Measurements from ENCODE around the gene TMEM44.
A peak's percentile ranks its signal among the peaks of the same experiment; 100 is the strongest.

The TMEM44 gene

DNA sequence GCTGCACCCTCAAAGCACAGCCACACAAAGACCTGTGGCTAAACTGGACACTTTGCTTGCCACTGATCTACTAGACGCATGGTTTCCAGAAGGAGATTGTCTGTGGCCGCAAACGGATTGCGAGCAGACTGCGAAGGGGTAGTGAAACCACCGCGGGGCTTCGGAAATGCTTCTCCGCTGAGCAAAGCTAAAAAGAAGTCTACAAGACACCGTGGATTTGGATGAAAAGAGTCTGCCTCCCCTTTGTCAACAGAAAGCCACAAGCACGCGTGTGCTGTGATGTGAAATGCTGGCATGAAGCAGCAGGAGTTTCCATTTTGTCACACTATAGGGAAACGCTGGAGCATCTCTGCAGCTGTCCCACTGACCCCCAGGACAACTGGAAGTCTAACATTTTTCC is 63.0 kb downstream of the TMEM44 start:
- H3K9ac ChIP-seq (ENCODE audit: low read length) = no peak overlapping the region
- H3K4me3 ChIP-seq (ENCODE audit: low read length) = no peak overlapping the region
- H3K36me3 ChIP-seq (ENCODE audit: control insufficient read depth, insufficient read depth, low read length) = no peaks in the 10 kb centered on the region
- H3K4me1 ChIP-seq (ENCODE audit: control insufficient read depth, insufficient read depth, low read length) = no peaks in the 10 kb centered on the region
- no peaks in the 10 kb centered on the region for H3K27me3 ChIP-seq (ENCODE audit: control insufficient read depth, insufficient read depth, low read length)
- H3K27ac ChIP-seq (ENCODE audit: low read depth, low read length) = no peak overlapping the region

DNA sequence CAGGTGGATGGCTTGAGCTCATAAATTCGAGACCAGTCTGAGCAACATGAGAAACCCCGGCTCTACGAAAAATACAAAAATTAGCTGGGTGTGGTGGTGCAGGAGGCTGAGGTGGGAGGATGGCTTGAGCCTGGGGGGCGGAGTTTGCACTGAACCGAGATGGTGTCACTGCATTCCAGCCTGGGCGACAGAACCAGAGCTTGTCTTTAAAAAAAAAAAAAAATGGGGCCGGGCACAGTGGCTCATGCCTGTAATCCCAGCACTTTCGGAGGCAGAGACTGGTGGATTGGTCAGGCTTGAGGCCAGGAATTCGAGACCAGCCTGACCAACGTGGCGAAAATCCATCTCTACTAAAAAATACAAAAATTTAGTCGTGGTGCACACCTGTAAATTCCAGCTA is 64.0 kb downstream of the TMEM44 start:
- H3K4me3 ChIP-seq (ENCODE audit: low read length) = no peak overlapping the region
- H3K27ac ChIP-seq (ENCODE audit: low read depth, low read length) = no peak overlapping the region
- H3K4me1 ChIP-seq (ENCODE audit: control insufficient read depth, insufficient read depth, low read length) = no peaks in the 10 kb centered on the region
- no peaks in the 10 kb centered on the region for H3K36me3 ChIP-seq (ENCODE audit: control insufficient read depth, insufficient read depth, low read length)
- no peaks in the 10 kb centered on the region for H3K27me3 ChIP-seq (ENCODE audit: control insufficient read depth, insufficient read depth, low read length)
- no peak overlapping the region for H3K9ac ChIP-seq (ENCODE audit: low read length)

DNA sequence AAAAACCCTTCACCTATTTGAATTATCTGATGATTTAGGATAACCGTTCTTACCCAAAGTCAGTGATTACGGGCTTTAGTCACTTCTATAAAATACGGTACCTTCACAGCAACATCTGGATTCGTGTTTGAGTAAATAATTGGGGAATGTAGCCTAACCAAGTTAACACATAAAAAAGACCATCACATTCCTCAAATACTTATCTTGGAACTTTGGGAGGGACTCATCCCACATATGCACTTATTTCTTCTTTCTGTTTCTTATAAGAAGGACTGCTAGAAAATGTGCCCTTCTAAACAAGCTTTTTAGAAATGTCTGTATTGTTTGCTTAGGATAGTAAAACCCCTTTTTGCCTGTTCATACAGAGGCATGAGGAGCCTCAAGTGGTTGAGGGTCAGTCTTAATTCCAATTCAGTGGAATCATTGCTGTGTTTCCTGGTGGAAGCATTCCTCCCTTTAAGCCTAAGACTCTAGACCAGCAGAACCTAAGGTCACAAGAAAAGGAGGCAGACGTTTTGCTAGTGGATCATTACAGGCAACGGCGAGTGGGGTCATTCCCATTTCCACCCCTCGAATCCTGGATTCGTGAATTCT is 67.5 kb downstream of the TMEM44 start:
- H3K9ac ChIP-seq (ENCODE audit: low read length) = no peak overlapping the region
- no peaks in the 10 kb centered on the region for H3K36me3 ChIP-seq (ENCODE audit: control insufficient read depth, insufficient read depth, low read length)
- H3K27ac ChIP-seq (ENCODE audit: low read depth, low read length) = no peak overlapping the region
- no peak overlapping the region for H3K4me3 ChIP-seq (ENCODE audit: low read length)
- no peaks in the 10 kb centered on the region for H3K27me3 ChIP-seq (ENCODE audit: control insufficient read depth, insufficient read depth, low read length)
- H3K4me1 ChIP-seq (ENCODE audit: control insufficient read depth, insufficient read depth, low read length) = no peaks in the 10 kb centered on the region

DNA sequence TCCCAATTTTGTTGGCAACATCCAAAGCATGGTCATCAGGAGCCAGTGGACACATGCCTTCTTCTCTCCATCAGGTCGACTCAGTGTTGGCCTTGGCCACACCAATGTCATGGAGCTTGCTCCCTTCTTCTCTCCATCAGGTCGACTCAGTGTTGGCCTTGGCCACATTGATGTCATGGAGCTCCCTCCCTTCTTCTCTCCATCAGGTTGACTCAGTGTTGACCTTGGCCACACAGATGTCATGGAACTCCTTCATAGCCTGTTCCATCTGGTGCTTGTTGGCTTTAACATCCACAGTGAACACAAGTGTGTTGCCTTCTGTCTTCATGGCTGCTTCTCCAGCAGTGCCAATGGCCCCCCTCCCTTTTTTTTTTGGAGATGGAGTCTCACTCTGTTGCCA is 70.2 kb downstream of the TMEM44 start:
- Histone ChIP-seq H3K36me3 (ENCODE audit: control insufficient read depth, insufficient read depth, low read length) (no peaks in the 10 kb centered on the region), H3K27me3 (ENCODE audit: control insufficient read depth, insufficient read depth, low read length) (no peaks in the 10 kb centered on the region), H3K27ac (ENCODE audit: low read depth, low read length) (no peak overlapping the region), H3K4me3 (ENCODE audit: low read length) (no peak overlapping the region), H3K4me1 (ENCODE audit: control insufficient read depth, insufficient read depth, low read length) (no peaks in the 10 kb centered on the region), H3K9ac (ENCODE audit: low read length) (no peak overlapping the region)

DNA sequence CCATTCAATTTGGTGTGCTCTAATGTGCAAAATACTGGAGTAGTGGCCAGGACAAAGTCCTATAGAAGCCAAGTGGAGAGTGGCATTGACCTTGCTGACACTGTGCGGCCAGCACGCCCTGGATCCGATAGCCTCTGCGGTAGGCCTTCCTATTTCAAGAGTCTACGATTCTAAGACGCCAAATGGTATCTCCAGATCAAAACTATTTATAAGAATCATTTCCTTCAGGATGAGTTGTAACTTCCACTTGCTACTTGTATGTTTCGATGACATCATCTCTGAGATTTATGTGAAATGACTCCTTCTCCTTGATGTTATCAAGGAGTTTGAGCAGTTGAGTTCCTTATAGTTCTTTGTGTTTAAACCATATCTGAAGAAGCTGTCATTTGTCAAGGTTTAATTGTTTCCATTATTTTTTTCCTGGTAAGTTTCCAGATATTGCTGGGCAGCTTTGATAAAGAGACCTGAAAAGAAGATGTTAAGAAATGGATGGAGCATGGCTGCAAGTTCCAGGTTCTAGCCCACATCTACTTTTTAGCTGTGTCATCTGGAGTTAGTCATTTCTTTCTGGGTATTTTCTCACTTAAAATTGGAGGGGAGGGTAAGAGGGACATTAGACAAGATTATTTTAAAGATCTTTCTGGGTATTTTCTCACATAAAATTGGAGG is 71.8 kb downstream of the TMEM44 start:
- Histone ChIP-seq H3K4me3 (ENCODE audit: low read length) (no peak overlapping the region), H3K36me3 (ENCODE audit: control insufficient read depth, insufficient read depth, low read length) (no peaks in the 10 kb centered on the region), H3K9ac (ENCODE audit: low read length) (no peak overlapping the region), H3K27me3 (ENCODE audit: control insufficient read depth, insufficient read depth, low read length) (no peaks in the 10 kb centered on the region), H3K27ac (ENCODE audit: low read depth, low read length) (no peak overlapping the region), H3K4me1 (ENCODE audit: control insufficient read depth, insufficient read depth, low read length) (no peaks in the 10 kb centered on the region)

DNA sequence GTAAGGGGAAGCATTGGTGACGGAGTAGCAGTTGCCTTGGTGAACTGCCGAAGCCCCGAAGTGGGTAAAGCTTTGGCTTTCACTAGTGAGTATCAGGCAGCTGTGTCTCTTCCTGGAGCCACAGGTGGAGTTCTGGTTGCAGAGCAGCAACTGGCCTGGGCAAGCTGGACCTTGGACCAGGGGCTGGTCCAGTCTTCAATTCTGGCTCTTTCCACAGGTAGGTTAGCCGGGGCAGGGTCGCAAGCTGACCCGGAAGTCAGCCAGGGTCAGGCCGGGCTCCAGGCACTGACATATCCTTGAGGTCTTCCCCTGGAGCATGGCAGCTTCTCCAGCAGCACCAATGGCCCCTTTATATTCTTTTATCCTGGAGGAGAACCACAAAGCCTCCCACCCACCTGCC is 73.2 kb downstream of the TMEM44 start:
- H3K9ac ChIP-seq (ENCODE audit: low read length) = no peak overlapping the region
- no peaks in the 10 kb centered on the region for H3K4me1 ChIP-seq (ENCODE audit: control insufficient read depth, insufficient read depth, low read length)
- H3K4me3 ChIP-seq (ENCODE audit: low read length) = no peak overlapping the region
- H3K27ac ChIP-seq (ENCODE audit: low read depth, low read length) = no peak overlapping the region
- no peaks in the 10 kb centered on the region for H3K36me3 ChIP-seq (ENCODE audit: control insufficient read depth, insufficient read depth, low read length)
- no peaks in the 10 kb centered on the region for H3K27me3 ChIP-seq (ENCODE audit: control insufficient read depth, insufficient read depth, low read length)

DNA sequence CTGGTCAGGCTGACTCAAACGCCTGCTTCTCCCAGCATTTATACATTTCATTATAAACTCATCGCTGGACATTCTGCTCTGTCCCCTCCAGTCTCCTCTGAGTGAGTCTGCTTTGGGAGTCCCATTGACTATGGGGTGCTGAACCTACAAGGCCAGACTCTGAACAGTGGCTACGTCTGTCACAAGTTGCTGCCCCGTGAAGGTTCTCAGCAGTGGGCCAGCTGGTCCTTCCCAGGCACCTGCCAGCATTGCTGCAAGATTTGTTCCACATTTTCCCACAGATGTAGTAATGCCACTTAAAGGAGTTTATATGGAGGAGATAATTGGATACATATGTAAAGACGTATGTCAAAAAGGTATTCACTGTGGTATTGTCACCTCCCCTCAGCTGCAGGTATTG is 73.7 kb downstream of the TMEM44 start:
- H3K9ac ChIP-seq (ENCODE audit: low read length) = no peak overlapping the region
- H3K4me3 ChIP-seq (ENCODE audit: low read length) = no peak overlapping the region
- H3K27ac ChIP-seq (ENCODE audit: low read depth, low read length) = no peak overlapping the region
- H3K4me1 ChIP-seq (ENCODE audit: control insufficient read depth, insufficient read depth, low read length) = no peaks in the 10 kb centered on the region
- H3K27me3 ChIP-seq (ENCODE audit: control insufficient read depth, insufficient read depth, low read length) = no peaks in the 10 kb centered on the region
- no peaks in the 10 kb centered on the region for H3K36me3 ChIP-seq (ENCODE audit: control insufficient read depth, insufficient read depth, low read length)

DNA sequence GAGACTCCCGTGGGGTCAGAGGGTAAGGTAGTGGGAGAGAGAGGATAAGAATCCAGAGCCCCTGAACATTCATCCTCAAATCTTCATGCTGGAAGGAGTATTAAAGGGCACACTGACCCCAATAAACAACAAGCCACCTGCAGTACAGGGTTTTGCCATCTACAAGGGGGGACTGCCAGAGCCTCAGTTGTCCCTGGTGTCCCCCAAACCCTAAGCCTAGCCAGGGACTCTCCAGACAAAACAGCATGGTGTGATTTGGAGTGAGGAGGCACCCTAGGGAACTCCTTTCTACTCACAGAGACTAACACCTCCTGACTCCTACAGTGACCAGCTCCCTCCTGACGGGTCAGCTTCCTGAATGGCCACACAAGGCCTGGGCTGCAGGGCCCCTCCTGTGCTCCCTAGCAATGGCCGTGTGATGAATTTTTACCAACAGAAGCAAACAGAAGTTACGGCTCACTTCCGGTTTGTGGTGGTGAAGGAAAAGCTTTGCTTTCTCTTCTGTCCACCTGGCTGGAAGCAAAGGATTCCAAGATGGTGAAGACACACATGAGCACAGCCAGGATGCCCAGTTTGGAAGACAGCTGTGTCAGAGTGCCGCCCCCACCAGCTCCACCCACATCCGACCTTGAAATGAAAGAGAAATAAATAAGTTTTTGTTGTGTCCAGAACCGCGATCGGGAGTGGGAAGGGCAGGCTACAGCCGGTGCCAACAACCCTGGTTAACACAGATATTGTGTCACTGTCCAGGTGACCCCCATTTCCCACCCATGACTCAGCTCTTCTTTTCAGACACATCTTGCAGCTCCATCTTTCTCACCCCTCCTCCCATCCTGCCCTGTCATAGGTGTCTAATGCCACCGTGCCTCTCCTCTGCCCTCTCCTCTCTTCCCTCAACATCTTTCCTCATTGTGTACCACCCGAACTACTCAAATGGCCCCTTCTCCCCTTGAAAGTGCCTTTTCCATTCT is 76.8 kb downstream of the TMEM44 start:
- Histone ChIP-seq H3K4me3 (ENCODE audit: low read length) (peak overlapping the region; percentile 47), H3K36me3 (ENCODE audit: control insufficient read depth, insufficient read depth, low read length) (no peaks in the 10 kb centered on the region), H3K27me3 (ENCODE audit: control insufficient read depth, insufficient read depth, low read length) (no peaks in the 10 kb centered on the region), H3K9ac (ENCODE audit: low read length) (no peak overlapping the region), H3K27ac (ENCODE audit: low read depth, low read length) (no peak overlapping the region), H3K4me1 (ENCODE audit: control insufficient read depth, insufficient read depth, low read length) (no peaks in the 10 kb centered on the region)

DNA sequence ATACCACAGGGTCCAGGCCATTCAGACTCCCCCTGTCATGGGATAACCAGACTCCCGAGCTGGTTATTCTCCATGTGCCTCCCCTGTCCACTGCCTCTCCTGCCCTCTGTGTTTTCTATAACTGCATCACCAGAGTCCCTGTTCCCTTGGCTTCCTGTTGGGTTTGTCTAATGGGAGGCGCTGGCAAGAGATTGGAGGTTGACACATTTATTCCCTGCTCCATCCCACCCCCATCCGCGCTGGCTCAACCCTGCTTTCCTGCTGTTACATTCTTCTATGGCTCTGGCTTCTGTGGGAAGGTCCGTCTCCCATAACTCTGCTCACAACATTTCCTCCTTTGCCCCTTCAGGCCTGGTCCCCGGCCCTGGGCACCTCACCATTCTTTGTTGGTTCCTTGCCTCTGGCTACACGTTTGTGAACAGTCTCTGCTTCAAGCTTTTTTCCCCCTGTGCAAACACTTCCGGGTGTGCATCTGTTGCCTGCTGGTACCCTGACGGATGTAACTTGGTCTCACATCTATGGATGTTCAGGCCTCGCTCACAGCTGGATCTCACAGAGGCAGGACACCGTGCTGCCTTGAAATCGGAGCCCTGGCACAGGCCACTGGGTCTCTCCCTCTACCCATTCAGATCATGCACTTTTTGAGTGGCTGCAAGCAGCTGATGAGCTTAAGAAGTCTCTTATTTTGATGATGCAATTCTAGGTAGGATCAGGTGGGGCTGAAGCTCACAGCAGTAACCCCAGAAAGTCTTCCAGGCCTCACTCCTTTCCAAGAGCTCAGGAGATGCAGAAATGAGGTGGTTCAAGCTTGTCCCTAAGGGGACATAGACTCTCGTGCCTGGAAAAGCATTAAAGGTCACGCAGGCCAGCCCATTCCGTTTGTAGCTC is 77.8 kb downstream of the TMEM44 start:
- Histone ChIP-seq H3K27me3 (ENCODE audit: control insufficient read depth, insufficient read depth, low read length) (no peaks in the 10 kb centered on the region), H3K27ac (ENCODE audit: low read depth, low read length) (no peak overlapping the region), H3K4me1 (ENCODE audit: control insufficient read depth, insufficient read depth, low read length) (no peaks in the 10 kb centered on the region), H3K4me3 (ENCODE audit: low read length) (no peak overlapping the region), H3K36me3 (ENCODE audit: control insufficient read depth, insufficient read depth, low read length) (no peaks in the 10 kb centered on the region), H3K9ac (ENCODE audit: low read length) (no peak overlapping the region)

DNA sequence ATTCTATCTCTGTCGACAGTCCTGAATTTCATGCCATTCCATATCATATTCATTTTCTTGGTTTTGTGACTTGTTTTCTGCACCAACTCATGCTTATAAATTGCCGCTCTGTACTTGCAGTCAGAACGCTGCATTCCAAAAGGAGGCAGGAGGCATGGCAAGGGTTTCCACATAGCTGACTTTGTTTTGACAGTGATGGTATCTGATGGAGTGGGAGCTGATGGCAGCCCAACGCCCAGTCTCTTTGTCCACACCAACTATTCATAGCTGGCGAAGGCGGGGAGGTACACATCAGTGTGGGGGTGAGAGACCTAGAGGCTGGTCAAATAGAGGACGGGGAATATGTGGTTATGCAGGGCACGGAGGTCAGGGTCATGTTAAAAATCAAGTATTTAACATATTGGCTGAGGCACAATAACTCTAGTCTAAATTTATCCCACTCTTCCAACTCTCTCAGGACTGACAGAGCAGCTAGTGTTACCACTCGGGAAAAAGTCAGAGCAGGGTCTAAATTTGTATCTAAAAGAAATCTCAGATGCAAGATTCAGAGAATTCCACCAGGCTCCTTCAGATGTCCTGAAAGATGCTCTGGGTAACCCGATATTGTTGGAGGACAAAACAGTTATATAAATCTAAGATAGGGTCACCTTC is 78.6 kb downstream of the TMEM44 start:
- Histone ChIP-seq H3K27ac (ENCODE audit: low read depth, low read length) (no peak overlapping the region), H3K4me3 (ENCODE audit: low read length) (no peak overlapping the region), H3K4me1 (ENCODE audit: control insufficient read depth, insufficient read depth, low read length) (no peaks in the 10 kb centered on the region), H3K36me3 (ENCODE audit: control insufficient read depth, insufficient read depth, low read length) (no peaks in the 10 kb centered on the region), H3K27me3 (ENCODE audit: control insufficient read depth, insufficient read depth, low read length) (no peaks in the 10 kb centered on the region), H3K9ac (ENCODE audit: low read length) (no peak overlapping the region)

DNA sequence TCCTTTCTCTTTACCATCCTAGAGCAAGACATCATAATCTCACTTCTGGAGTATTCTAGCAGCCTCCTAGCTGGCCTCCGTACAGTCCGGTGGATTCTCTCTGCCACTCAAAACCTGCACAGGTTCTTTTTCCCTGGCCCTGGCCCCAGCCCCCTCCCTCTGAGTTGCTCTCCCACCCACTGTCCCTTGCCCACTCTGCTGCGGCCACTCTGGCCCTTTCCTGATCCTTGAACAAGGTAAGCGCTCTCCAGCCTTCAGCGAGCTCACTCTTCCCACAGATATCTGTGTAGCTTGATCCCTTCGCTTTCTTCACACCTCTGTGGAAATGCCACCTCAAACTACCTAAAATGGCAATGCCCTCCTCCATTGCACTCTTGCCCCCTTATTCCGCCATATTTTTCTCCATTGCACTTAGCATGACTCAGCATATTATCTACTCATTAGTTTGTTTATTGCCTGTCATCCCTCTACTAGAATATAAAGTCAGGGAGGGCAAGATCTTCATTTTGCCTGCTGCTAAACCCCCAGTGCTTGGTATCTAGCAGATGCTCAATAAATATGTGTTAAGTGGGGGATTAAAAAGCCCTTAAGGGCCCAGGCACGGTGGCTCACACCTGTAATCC is 80.8 kb downstream of the TMEM44 start:
- H3K4me1 ChIP-seq (ENCODE audit: control insufficient read depth, insufficient read depth, low read length) = peaks cover 2% of the 10 kb centered on the region
- H3K27ac ChIP-seq (ENCODE audit: low read depth, low read length) = no peak overlapping the region

More for the DNA sequence above, 80.8 kb downstream of the TMEM44 start:
- H3K36me3 ChIP-seq (ENCODE audit: control insufficient read depth, insufficient read depth, low read length) = no peaks in the 10 kb centered on the region
- no peak overlapping the region for H3K9ac ChIP-seq (ENCODE audit: low read length)
- H3K4me3 ChIP-seq (ENCODE audit: low read length) = no peak overlapping the region
- H3K27me3 ChIP-seq (ENCODE audit: control insufficient read depth, insufficient read depth, low read length) = no peaks in the 10 kb centered on the region
